Neural progenitor cell (in vitro differentiated cells): ENCODE measurements around the gene CMTM8. TPM values are rescaled to one million over a fixed set of nuclear protein-coding genes. Genes with fewer than 3 reads are reported as not detected.

Experiments
- DNase-seq: peaks from one replicate; pipeline ENCODE4 v3.0.0-alpha.2; 2016; ENCODE audit warnings: low spot score
- H2AFZ ChIP-seq: fragments of 200-600 bp; sonication (generic); replicated peaks from 2 replicates; pipeline ENCODE4 v1.6.1; 2016; ENCODE audit warnings: antibody characterized with exemption
- H3F3A ChIP-seq: fragments of 200-600 bp; sonication (generic); 2 replicates; pipeline ENCODE4 v1.6.1; 2016; ENCODE audit warnings: antibody characterized with exemption, low read depth
- H3K27ac ChIP-seq: fragments of 200-600 bp; sonication (generic); 2 replicates; pipeline ENCODE4 v1.5.1; 2016; ENCODE audit warnings: mild to moderate bottlenecking
- H3K27me3 ChIP-seq: fragments of 200-600 bp; sonication (generic); 2 replicates; pipeline ENCODE4 v1.6.1; 2016; ENCODE audit warnings: mild to moderate bottlenecking, moderate library complexity
- H3K36me3 ChIP-seq: fragments of 200-600 bp; sonication (generic); 2 replicates; pipeline ENCODE4 v1.5.1; 2016
- H3K4me1 ChIP-seq: fragments of 200-600 bp; sonication (generic); 2 replicates; pipeline ENCODE4 v1.6.1; 2016; ENCODE audit warnings: mixed run types
- H3K4me2 ChIP-seq: fragments of 200-600 bp; sonication (generic); 2 replicates; pipeline ENCODE4 v1.6.1; 2016
- H3K4me3 ChIP-seq: fragments of 200-600 bp; sonication (generic); 2 replicates; pipeline ENCODE4 v1.5.1; 2016
- H3K79me2 ChIP-seq: fragments of 200-600 bp; sonication (generic); 2 replicates; pipeline ENCODE4 v1.6.1; 2016; ENCODE audit warnings: low read depth
- H3K9ac ChIP-seq: fragments of 200-600 bp; sonication (generic); 2 replicates; pipeline ENCODE4 v1.6.1; 2016
- H3K9me3 ChIP-seq: fragments of 200-600 bp; sonication (generic); 2 replicates; pipeline ENCODE4 v1.5.1; 2016; ENCODE audit warnings: low read depth
- H4K20me1 ChIP-seq: fragments of 200-600 bp; sonication (generic); 2 replicates; pipeline ENCODE4 v1.6.1; 2016; ENCODE audit warnings: low read depth
- H3K27ac Mint-ChIP-seq: 3 replicates; pipeline ENCODE4 v1.8.0; 2021; ENCODE audit warnings: mixed read lengths
- H3K27me3 Mint-ChIP-seq: 2 replicates; pipeline ENCODE4 v1.8.0; 2022; ENCODE audit warnings: low read depth, mild to moderate bottlenecking, inconsistent platforms, moderate library complexity, mixed read lengths; ENCODE audit not compliant: insufficient read depth
- H3K36me3 Mint-ChIP-seq: 3 replicates; pipeline ENCODE4 v1.8.0; 2021; ENCODE audit warnings: mixed read lengths
- H3K4me1 Mint-ChIP-seq: 3 replicates; pipeline ENCODE4 v1.8.0; 2021; ENCODE audit warnings: mixed read lengths
- H3K4me3 Mint-ChIP-seq: 3 replicates; pipeline ENCODE4 v1.8.0; 2021; ENCODE audit warnings: mild to moderate bottlenecking, moderate library complexity, mixed read lengths
- H3K9me3 Mint-ChIP-seq: 3 replicates; pipeline ENCODE4 v1.8.0; 2020; ENCODE audit warnings: mixed read lengths
- CTCF ChIP-seq: fragments of 200-600 bp; sonication (generic); IDR thresholded peaks from 2 replicates; pipeline ENCODE4 v1.5.1; 2017; ENCODE audit warnings: antibody characterized with exemption, mild to moderate bottlenecking
- EZH2 ChIP-seq: fragments of 200-600 bp; sonication (generic); IDR thresholded peaks from 2 replicates; pipeline ENCODE4 v1.6.1; 2017; ENCODE audit warnings: antibody characterized with exemption, mild to moderate bottlenecking, moderate library complexity
- EZH2phosphoT487 ChIP-seq: fragments of 200-600 bp; sonication (generic); IDR thresholded peaks from 2 replicates; pipeline ENCODE4 v1.6.1; 2017; ENCODE audit warnings: antibody characterized with exemption
- total RNA-seq: library from RNA; depleted of rRNA; stranded (reverse); fragments of >200 nt; gene quantifications from 2 replicates; pipeline ENCODE4 v1.2.3, GENCODE V29; 2015; ENCODE audit warnings: low replicate concordance

The CMTM8 gene
- total RNA-seq, 1 donor from 2014 or later = 2.1 TPM

GRCh38 chr3:32246079-32246675 lies 7.7 kb downstream of the CMTM8 start:
- H3K27ac ChIP-seq = no peak overlapping the region
- H3K27me3 ChIP-seq = no peaks in the 10 kb centered on the region
- no peak overlapping the region for H3K4me2 ChIP-seq
- no peak for DNase-seq
- no peaks in the 10 kb centered on the region for H3K36me3 ChIP-seq
- H3K4me3 Mint-ChIP-seq = no peak overlapping the region
- H3K36me3 Mint-ChIP-seq = no peaks in the 10 kb centered on the region
- H3K9ac ChIP-seq = no peak overlapping the region
- H2AFZ ChIP-seq = no peak overlapping the region
- TF ChIP-seq CTCF (no peak), EZH2phosphoT487 (no peak), EZH2 (no peak)
- H3K79me2 ChIP-seq = no peaks in the 10 kb centered on the region
- H3K9me3 Mint-ChIP-seq = no peaks in the 10 kb centered on the region
- no peak overlapping the region for H3K27ac Mint-ChIP-seq
- H4K20me1 ChIP-seq = no peaks in the 10 kb centered on the region
- no peak overlapping the region for H3K4me3 ChIP-seq
- H3K4me1 ChIP-seq = no peaks in the 10 kb centered on the region
- H3K4me1 Mint-ChIP-seq = no peaks in the 10 kb centered on the region
- no peaks in the 10 kb centered on the region for H3K27me3 Mint-ChIP-seq
- no peaks in the 10 kb centered on the region for H3F3A ChIP-seq
- H3K9me3 ChIP-seq = no peaks in the 10 kb centered on the region

GRCh38 chr3:32249184-32249782 lies 10.8 kb downstream of the CMTM8 start:
- H3K27ac ChIP-seq = no peak overlapping the region
- Mint-ChIP-seq H3K27ac (no peak overlapping the region), H3K4me1 (no peaks in the 10 kb centered on the region), H3K4me3 (no peak overlapping the region), H3K9me3 (peaks cover 3% of the 10 kb centered on the region), H3K27me3 (no peaks in the 10 kb centered on the region), H3K36me3 (no peaks in the 10 kb centered on the region)
- no peak for DNase-seq
- no peak overlapping the region for H3K4me2 ChIP-seq
- no peaks in the 10 kb centered on the region for H3K27me3 ChIP-seq
- no peaks in the 10 kb centered on the region for H3K79me2 ChIP-seq
- H3F3A ChIP-seq = no peaks in the 10 kb centered on the region
- no peaks in the 10 kb centered on the region for H4K20me1 ChIP-seq
- no peak overlapping the region for H3K4me3 ChIP-seq
- no peaks in the 10 kb centered on the region for H3K4me1 ChIP-seq
- no peak overlapping the region for H2AFZ ChIP-seq
- H3K36me3 ChIP-seq = no peaks in the 10 kb centered on the region
- no peak for TF ChIP-seq EZH2phosphoT487
- no peak for TF ChIP-seq EZH2
- no peak for TF ChIP-seq CTCF
- no peak overlapping the region for H3K9ac ChIP-seq
- H3K9me3 ChIP-seq = no peaks in the 10 kb centered on the region

- no peaks in the 10 kb centered on the region for H3K36me3 ChIP-seq
- Mint-ChIP-seq H3K4me1 (no peaks in the 10 kb centered on the region), H3K4me3 (no peak overlapping the region), H3K36me3 (no peaks in the 10 kb centered on the region), H3K27ac (no peak overlapping the region), H3K27me3 (no peaks in the 10 kb centered on the region), H3K9me3 (peaks cover 12% of the 10 kb centered on the region)
- H3K9me3 ChIP-seq = no peaks in the 10 kb centered on the region
- no peak overlapping the region for H3K4me3 ChIP-seq
- no peak overlapping the region for H3K4me2 ChIP-seq
- H3K27ac ChIP-seq = no peak overlapping the region
- no peak for DNase-seq
- H2AFZ ChIP-seq = no peak overlapping the region
- H3K79me2 ChIP-seq = no peaks in the 10 kb centered on the region
- TF ChIP-seq CTCF (no peak), EZH2 (no peak), EZH2phosphoT487 (no peak)
- no peaks in the 10 kb centered on the region for H3K4me1 ChIP-seq
- no peaks in the 10 kb centered on the region for H4K20me1 ChIP-seq
- no peaks in the 10 kb centered on the region for H3F3A ChIP-seq
- no peaks in the 10 kb centered on the region for H3K27me3 ChIP-seq
- H3K9ac ChIP-seq = no peak overlapping the region
These were observed 15.8 kb downstream of the CMTM8 start for GRCh38 chr3:32254268-32254667.
